Measurements from ENCODE around the gene DOCK2.

GRCh38 chr5:169886677-169887076, 249.6 kb downstream of the DOCK2 start:
- TF ChIP-seq CTCF (conservative IDR thresholded peaks at IDR 0.05; ENCODE audit: low read length) (no peak), EZH2phosphoT487 (IDR thresholded peaks at IDR 0.05; ENCODE audit: borderline replicate concordance) (no peak)

All from Loucy (cell line).